HG03442 (cell line): ENCODE data around the gene TMEM108.

ENCODE experiments used
- ATAC-seq: cut with Tn5 transposase; IDR thresholded peaks from one replicate; pipeline ENCODE4 v1.9.1; 2021; ENCODE audit warnings: mild to moderate bottlenecking, moderate library complexity; ENCODE audit not compliant: unreplicated experiment

The TMEM108 gene

DNA sequence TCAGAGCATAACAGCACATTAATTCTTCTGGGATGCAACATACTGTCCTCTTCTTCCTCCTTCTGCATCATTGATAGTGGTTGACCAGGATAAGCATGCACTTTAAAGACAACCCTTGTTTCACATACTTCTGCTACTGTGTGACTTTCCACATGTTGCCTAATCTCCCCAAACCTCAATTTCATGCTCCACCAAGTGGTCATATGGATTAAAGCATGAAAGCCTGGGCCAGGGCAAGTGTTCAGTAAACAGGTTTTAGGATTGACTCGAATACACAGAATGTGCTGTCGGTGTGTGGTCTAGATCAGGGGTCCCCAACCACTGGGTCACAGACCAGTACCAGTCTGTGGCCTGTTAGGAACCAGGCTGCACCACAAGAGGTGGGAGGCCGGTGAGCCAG is 339.2 kb downstream of the TMEM108 start:
- ATAC-seq = no peak

DNA sequence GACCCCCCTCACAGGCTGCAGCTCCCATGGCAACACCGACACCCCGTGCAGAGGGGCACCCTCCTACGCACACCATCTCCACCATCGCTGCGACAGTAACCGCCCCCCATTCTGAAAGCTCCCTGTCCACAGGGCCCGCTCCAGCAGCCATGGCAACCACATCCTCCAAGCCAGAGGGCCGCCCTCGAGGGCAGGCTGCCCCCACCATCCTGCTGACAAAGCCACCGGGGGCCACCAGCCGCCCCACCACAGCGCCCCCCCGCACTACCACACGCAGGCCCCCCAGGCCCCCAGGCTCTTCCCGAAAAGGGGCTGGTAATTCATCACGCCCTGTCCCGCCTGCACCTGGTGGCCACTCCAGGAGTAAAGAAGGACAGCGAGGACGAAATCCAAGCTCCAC is 341.7 kb downstream of the TMEM108 start:
- ATAC-seq = no peak

DNA sequence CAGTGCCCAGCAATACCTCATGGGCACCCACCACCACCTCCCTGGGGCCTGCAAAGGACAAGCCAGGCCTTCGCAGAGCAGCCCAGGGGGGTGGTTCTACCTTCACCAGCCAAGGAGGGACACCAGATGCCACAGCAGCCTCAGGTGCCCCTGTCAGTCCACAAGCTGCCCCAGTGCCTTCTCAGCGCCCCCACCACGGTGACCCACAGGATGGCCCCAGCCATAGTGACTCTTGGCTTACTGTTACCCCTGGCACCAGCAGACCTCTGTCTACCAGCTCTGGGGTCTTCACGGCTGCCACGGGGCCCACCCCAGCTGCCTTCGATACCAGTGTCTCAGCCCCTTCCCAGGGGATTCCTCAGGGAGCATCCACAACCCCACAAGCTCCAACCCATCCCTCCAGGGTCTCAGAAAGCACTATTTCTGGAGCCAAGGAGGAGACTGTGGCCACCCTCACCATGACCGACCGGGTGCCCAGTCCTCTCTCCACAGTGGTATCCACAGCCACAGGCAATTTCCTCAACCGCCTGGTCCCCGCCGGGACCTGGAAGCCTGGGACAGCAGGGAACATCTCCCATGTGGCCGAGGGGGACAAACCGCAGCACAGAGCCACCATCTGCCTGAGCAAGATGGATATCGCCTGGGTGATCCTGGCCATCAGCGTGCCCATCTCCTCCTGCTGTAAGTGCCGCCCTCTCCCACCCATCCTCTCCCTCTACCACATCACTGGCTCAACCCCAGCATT is 342.5 kb downstream of the TMEM108 start:
- no peak for ATAC-seq

DNA sequence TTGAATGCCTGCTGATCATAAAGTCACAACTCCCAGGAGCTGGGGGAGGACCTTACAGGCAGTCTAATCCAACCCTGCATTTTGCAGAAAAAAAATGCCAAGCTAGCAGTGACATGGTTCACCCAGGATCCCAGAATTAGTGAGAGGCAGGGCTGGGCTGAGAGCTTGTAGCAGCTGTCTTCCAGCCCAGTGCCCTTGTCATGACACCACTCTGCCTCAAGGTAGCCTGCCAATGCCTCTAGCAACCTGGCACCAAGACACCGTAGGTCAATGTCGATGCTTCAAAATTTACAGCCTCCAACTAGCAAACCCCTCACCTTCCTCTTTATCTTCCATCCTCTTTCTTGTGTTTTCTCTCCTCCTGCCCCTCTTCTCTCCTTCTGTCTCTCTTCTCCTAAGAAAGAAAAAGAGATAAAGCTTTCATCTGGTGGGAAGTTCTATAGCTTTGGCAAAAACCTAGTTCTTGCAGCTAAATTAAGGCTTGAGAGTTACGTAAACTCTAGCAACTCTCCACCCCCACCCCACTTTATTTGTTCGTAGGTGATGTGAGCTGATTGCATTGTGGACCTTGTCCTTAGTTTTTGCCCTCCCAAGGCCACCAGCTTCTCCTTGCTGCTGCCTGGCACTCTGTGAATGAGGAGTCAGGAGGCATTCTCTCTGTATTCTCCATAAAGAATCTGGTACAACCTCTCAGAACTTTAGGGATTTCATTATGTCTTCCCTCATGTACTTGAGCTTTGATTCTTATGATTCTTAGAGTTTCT is 343.3 kb downstream of the TMEM108 start:
- no peak for ATAC-seq

DNA sequence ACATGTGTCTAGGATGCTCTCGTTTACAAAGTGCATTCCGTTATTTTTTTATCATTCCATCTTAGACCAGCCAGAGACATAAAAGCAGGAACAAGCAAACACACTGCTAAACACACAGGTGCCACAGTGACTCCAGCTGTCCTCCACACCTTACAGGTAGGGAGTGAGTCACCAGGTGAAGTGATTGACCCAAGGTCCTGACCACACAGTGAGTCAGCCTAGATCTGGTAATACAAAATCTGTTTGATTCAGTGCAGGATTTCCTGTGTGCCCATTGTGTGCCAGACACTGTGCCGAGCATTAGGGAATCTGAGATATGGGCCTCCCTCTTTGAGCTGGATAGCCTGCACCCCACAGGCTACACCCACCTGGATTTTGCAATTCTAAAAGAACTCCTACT is 345.0 kb downstream of the TMEM108 start:
- no peak for ATAC-seq

DNA sequence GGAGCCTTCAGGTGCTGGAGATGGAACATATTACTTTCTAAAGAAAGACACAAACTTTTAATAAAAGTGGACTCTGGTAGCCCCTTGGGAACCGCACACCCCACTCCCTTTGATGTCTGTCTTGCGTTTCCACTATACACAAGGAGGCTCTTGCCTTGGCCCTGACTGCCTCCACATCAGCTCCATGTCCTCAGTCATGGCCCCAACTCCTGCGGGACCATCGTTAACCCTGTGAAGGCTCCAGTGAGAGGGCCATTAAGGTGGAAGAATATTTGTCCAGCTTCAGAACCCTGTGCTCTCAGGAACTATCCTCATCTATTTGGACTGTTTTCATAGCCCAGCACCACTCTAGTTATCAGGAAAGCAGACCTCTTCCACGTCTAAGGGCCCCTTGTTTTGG is 345.6 kb downstream of the TMEM108 start:
- ATAC-seq = no peak

DNA sequence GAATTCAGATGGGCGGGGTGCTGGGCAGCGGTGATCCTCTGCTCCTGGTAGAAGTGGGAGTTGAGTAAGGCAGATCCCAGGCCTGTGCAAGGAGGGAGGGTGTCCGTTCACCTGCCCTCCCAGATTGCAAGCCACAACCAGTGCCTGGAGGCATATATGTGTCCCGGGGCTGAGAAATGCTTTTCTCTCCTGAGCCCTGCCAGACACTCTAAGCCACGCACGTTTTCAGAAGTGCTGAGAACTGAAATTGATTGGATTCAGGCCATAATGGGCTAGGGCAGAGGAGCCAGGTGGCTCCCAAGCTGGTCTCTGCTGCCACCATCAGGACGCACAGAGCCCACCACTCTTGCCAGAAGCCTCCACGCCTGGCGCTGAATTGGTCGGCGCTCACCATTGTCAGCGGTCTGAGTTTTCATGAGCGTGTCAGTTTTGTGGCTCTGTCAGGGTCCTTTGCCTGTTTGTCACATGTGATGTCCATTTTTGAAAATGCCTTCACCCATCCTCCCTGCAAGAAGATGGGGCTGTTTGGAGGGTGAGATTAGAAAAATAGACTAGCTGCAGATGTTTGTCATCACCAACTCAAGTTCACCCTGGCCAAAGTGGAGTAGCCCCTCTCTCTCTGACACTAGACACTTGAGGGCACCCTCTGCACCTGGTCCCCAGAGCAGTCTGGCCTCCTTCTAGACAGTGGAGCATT is 346.3 kb downstream of the TMEM108 start:
- ATAC-seq = peak; percentile 77

DNA sequence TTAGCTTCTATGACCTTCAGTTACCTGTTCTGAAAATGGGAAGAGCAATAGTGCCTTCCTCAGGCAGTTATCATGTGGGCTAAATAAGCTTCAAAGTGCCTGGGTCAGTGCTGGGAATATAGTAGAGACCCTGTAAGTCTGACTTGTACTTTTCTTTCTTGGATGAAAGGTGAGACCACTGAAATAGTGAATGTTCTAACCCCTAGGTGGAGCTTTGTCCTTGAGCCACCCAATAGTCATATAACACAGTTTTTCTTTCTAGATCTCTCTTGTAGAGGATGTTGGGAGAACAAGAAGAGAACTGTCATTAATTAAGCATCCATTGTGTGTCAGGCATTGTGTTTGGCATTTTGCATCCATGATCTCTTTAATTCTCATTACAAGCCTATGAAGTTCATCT is 348.7 kb downstream of the TMEM108 start:
- ATAC-seq = no peak

DNA sequence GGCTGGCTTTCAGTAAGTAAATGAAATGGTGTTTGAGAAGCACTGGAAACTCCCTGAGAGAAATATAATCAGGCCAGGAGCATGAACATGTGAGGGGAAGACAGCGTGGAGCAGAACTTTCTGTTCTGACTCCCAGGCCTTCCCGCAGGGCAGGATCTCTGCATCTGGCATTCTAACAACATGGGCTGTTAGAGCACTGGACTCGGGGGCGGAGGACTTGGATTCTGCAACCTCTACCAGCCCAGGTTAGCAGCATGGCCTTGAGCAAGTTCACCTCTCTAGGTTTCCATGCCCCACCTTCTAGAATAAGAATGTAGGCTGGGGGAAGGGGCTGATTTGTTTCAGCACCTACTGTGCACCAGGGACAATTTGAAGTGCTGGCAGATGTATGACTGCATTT is 349.1 kb downstream of the TMEM108 start:
- no peak for ATAC-seq

DNA sequence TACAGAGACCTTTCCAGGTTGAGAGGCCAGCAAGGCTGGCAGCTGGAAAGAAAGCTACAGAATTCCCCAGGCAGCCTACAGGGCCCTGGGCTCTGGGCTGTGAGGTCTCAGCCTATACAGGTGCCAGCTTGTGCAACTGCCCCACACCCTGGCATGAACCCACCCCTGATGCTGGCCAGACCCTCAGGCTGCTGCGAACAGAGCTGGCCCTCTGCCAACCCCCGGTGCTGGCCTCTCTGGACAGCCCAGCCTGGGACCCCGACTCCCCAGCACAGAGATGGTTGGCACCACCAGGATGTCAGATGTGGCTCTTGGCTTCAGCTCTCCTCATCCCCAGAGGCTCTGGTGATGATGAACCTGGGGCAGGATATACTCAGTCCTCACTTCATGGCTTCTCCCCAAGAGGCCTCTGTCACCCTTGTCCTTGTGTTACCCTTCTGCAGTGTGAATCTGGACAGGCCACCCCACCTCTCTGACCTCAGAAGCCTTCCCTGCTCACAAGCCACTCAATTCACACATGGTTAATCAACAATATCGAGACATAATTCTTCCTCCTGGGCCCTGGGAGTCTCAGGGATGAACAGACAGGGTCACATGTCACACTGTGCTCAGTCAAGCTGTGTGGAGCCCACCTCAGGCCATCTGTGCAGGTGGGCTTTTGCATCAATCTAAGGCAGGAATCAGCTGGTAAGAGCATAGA is 350.7 kb downstream of the TMEM108 start:
- ATAC-seq = no peak

DNA sequence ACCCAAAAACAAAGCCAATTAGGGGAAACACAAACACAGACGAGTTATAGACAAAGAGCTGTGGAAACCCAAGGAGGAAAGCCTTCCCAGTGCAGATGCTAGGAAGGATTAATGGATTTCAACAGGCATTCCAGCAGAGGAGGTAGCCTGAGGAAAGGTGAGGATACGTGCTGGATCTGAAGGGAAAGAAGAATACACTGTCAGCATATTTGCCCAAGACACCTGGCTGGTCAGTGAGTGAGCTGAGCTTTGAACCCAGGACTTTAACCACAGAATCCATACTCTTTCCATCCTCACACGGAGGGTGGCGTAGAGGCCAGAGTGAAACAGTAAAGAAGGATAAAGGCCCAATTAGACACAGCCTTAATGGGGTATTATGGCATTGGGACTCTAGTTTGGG is 352.5 kb downstream of the TMEM108 start:
- no peak for ATAC-seq

DNA sequence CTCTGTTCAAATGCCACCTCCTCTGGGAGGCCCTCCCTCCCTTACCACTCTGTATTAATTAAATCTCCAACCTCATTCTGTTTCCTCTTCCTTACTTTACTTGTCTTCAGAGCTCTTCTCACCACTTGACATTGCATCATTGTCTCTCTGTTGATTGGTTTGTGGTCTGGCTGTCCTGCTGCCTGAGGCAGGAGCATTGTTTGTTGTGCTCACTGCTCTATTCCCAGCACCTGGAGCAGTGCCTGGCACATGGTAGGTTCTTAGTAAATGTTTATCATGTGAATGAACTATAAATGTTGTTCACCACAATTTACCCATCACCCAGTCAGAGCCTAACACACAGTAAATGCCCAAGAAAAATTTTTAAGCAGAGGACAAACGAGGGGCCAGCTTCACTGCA is 355.0 kb downstream of the TMEM108 start:
- no peak for ATAC-seq

DNA sequence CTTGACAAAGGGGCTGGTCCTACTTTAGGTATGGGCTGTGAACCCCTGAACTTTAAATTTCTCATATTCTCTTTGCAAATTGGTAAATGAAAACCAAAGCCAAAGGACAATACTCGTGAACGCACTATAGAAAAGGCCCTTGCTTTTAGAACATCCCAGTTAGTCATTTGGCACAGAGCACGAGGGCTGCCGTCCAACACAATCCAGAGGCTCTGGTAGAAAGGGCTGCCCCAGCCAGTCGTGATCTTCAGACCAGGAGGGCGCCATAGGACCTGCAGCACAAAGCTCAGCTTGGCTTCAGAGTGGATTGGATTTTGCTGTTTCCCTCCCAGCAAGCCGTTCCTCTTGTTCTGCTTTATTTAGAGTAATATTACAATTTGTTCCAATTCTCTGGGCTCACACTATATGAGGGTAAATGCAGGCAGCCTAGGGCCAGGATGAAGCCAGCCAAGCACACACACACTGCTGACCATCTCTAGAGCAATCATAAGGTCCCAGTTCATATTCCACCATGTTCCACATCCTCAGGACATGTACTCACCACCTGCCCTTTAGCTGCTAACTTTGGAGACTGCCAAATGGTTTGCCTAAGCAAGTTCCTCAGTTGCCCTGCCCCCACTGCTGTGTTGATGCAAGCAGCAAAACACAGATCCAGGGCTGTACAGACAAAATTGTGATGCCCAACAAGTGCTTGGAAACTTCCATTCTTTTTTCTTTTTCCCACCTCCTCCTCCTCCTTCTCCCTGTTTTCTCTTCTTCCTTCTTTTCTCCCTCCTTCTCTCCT is 355.7 kb downstream of the TMEM108 start:
- ATAC-seq = no peak

DNA sequence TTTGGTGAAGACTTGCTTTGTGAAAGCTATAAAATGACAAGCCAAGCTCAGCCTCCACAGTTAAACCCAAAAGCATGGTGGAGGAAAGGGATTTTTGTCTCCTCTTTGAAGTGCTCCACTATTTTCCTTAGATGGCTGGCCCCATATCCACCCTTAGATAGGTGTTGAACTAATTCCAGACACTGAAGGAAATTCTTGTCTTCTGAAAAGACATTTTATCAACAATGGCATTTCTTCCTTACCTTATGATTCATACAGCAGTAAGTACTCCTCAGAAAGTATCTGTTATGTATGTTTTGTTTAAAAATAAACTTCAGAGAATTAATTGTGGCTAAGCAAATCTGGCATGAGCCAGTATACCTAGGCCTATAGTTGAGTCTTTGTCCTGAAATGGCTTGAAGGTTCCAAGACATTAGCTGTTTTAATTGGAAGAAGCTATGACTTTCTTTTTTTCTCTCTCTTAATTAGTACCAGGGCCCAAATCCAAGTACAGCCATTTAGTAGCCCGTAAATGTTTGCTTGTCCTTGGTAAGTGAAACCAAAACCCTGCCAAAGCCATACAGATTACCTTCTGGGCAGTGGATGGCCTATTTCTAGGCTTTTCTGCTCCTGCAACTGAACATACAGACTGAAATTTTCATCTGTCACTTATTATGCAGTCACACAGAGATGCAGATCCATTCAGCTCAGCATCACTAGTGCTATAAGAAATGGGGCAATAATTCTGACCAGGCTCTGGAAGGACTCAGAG is 356.5 kb downstream of the TMEM108 start:
- no peak for ATAC-seq

DNA sequence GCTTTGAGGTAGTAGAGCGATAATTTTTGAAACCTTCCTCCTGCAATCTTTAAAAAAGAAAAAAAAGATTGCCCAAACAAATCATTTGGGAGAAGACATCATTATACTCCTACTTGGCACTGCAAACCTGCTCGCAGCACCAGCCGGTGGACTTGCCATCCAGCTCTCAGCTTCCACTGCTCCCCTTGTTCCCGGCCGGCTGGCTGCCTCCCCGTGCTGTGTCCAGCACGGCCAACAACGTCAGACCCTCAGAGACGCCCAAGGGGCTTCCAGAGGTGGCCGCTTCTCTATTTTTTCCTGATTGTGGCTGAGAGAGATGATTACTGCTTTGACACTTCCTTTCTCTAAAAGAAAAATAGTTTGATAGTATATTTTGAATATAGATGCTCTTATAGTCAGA is 358.7 kb downstream of the TMEM108 start:
- ATAC-seq = no peak

DNA sequence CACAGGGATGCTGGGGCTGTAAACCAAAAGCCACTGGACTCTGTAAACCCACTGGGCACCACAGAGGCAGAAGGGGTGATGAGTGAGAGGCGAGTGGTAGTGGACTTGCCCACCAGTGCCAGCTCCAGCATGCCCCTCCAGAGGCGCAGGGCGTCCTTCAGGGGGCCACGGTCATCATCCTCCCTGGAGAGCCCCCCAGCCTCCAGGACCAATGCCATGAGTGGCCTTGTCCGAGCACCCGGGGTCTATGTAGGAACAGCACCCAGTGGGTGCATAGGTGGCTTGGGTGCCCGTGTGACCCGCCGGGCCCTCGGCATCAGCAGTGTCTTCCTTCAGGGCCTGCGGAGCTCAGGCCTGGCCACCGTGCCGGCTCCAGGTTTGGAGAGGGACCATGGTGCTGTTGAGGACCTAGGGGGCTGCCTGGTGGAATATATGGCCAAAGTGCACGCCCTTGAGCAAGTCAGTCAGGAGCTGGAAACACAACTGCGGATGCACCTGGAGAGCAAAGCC is 361.9 kb downstream of the TMEM108 start, which contains the start of gene BFSP2:
BFSP2 (plus strand) TSS at position 51 of the 510 bp plus-strand sequence; CDS start at position 79, 28 bp downstream.
- no peak for ATAC-seq

DNA sequence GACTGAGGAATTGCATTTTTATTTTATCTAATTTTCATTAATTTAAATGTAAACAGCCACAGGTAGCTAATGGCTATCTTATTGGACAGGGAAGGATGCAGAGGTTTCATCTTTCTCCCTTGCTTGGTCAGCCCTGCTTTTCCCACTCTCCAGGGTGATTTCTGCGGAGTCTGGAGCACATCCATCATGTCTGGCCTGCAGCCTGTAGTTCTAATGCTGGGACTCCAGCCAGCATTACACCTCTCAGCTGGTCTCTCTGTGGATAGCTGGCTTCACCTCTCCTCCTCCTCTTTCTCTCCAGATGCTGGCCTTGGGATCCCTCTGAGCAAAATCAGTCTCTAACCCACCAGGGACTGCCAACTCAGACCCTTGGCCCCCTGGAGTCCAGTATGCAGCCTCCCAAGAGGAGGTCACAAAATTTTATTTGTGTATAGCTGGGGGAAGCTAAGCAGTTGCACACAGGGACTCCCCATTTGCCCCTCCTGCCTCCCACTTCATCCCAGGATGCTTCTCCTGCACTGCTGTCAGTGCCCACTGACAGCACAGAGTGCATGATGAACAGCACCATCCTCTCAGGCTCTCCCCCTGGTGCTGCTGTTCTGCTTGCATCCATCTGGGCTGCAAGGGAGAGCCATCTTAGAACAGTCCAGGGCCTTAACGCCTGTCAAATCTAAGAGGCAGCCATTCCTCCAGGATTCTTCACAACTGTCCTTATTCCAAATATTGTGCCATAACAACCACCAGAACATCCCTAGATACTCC is 363.4 kb downstream of the TMEM108 start:
- ATAC-seq = no peak

DNA sequence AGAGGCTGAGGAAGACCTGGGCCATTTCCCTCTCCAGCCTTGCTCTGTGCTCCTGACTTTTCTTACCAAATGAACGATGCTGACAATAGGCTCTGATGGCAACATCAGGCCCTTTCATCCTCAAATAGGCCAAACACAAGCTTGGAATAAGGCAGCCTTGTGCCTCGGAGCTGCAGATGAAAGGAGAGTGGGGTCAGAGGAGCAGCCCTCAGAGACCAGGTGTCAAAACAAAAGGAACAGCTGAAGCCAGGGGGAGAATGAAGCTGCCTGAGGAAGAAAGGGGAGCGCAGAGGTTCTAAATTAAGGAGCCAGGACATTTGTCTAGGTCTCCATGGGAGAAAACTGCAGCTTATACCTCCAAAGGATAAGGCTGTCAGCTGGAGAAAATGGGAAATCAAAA is 366.7 kb downstream of the TMEM108 start:
- no peak for ATAC-seq

DNA sequence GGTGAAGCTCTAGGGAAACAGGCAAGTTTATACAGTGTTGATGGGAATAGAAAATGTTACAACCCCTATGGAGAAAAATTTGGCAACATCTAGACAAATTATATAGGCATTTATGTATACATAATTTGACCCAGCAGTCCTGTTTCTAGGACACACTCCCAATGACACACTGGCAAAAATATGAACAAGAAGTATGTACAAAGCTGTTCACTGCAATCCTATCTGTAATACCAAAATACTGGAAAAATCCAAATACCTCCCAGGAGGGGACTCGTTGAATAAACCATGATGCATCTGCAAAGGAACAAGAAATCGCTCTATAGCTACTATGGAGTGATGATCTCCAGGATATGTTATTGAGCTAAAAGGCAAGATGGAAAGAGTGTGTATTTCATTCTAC is 370.2 kb downstream of the TMEM108 start:
- ATAC-seq = no peak
